NCI-H2107 treated with DMSO at 0.1 percent for 48 hours (cell line): ENCODE results near the gene MAGEA10.
"Not testable (repeated sequence)": the region's sequence is repeated elsewhere in the genome, so short reads cannot be mapped to it uniquely, and the experiment has no call there.

ENCODE experiments used
- DNase-seq: peaks from one replicate; lab custom pipeline; 2025; ENCODE audit not compliant: unreplicated experiment; lab: John Stamatoyannopoulos, UW

Gene MAGEA10

DNA sequence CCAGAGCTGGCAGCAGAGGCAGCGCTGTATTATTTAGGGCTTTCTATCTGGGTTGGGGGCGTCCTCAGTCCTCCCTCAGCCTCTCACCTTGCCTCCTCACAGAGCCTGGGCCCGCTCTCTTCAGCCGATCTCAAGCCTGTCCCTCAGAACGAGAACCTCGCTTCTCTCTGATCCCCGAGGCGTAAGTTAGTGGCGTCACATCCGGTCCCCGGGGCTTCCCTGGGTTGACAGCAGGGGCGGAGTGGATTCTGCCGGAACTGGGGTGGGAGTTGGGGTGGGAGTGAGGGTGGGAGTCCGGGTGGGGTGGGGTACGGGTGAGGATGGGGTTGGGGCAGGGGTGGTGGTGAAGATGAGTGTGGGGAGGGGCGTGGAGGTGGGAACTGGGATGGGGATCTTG lies at the start of gene MAGEA10:
Gene MAGEA10 (minus strand): TSS at position 190 of the 397 bp plus-strand sequence. CDS start 2,957 bp downstream, outside the sequence.
- DNase-seq = no peak

DNA sequence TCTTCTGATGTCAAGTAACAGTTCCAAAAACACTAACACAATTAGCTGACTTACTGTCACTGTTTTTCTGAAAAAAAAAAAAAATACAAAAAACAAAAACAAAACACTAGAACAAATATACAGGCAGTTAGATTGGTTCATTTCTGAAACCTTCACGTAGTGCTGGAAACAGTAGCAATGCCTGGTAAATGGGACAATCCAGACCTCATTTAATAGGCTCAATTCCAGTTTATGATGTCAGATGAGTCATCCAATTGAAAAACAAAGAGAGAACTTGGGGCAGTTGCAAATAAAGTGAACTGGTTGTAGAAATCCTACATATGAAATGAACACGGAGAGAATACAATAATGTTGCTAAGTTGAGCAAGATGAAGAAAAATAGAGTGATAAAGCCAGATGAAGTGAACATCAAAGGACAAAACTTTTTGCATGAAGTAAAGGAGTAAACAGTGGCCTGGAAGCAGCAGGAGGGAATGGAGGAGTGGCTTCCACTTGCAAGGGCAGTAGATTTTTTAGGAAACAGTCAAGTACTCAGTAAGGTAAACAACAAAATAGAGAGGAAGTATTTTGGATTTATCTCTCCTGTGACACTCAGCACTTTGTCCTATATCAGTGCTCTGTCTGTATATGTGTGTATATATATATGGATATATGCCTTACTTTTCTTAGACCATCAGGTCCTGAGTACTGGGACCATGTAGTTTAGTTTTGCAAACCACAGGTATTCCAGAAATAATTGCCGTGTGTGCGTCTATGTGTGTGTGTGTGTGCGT lies 39.3 kb upstream of the MAGEA10 start:
- no peak for DNase-seq

DNA sequence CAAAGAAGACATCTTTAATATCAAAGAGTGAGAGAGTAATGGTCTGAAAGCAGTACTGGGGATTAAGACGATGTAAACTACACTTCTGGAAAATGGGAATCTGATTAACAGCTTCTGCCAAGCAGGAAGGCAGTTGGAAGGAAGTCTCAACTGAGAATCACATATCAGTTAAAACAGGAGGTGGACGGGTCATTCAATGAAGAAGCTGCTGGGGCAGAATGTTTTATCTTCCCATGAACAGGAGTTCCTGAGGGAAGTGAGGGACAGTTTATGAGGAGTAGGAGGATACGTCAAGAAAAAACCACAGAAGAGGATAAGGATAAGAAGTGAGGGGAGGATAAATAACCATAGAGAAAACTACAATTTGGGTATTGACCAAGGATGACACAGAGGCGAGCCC lies 38.7 kb upstream of the MAGEA10 start:
- DNase-seq = no peak

DNA sequence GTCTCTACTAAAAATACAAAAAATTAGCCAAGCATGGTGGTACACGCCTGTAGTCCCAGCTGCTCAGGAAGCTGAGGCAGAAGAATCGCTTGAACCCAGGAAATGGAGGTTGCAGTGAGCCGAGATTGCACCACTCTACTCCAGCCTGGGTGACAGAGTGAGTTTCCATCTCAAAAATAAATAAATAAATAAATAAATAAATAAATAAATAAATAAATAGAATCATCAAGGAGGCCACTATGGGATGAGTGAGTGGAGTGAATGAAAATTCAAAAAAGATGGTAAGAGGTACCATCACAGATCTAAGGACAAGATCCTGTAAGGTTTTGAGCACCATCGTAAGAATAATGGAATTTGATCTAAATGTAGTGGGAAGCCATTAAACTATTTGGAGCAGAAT lies 37.5 kb upstream of the MAGEA10 start:
- DNase-seq = not testable (repeated sequence)

DNA sequence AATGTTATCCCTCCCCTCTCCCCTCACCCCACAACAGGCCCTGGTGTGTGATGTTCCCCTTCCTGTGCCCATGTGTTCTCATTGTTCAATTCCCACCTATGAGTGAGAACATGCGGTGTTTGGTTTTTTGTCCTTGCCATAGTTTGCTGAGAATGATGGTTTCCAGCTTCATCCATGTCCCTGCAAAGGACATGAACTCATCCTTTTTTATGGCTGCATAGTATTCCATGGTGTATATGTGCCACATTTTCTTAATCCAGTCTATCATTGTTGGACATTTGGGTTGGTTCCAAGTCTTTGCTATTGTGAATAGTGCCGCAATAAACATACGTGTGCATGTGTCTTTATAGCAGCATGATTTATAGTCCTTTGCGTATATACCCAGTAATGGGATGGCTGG lies 35.5 kb upstream of the MAGEA10 start:
- DNase-seq = not testable (repeated sequence)

DNA sequence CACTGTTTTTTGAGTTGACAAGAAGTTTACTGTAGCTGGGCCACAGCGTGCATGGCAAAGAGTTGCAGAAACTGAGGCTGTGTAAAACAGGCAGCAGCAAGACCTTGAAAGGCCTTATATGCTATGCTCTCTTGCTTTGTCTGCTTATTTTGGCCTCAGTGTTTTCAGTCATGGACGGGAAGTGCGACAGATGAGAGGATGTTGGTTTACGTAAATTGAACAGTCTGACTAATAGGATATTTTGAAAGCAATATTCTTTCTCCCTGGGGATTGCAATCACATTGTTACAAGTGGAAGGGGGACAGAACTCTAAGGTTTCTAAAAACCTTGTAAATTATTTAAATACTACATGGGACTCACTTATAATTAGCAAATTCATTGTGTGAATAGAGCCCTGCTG lies 32.2 kb upstream of the MAGEA10 start:
- DNase-seq = no peak

DNA sequence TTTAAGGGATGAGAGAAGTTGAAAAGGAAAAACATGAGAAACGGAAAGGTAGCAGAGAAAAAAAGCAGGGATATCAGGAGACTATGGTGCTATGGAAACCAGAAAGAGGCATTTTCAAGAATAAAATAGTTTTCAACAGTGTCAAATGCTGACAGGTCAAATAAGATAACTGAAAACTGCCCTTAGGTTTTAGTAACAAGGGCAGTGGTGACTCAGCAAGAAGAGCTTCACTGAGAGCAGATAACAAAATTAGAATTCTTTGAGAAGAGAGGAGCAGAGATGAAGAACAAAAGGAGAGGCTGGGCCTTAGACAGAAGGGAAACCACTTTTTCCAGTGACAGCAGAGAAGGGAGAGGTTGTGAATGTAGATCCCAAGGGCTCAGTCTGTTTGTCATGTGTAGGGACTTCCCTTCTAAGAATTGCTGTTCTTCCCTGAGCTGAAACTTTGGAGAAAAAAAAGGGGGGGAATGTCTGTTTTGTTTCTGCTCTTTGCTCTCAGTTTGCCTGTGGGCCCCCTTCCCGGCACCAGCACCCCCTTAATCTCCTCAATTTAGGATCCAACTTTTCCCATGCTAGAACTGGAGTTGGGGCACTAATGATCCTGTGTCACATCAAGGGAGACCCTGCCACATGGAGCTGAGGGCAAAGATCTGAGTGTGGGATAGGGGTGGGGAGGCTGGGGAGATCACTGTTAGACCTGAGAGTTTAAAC lies 26.8 kb upstream of the MAGEA10 start:
- no peak for DNase-seq

DNA sequence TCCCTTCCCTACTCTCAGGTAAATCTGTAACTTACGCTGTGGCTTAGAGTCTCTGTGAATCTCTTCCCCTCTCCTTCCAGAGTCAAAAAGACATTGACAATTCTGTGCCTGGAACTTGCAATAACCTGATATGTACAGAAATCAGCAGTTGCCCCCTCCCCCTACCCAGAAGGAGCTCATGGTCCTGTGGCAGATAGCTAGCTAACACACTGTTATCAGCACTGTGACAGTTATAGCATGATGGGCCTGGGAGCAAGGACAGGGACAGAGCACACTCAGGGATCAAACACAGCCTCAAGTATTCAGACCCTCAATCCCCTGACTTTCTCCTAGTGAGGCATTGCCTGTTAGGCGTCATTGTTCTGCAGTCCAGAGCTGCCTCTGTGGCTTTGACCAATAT lies 18.7 kb upstream of the MAGEA10 start:
- DNase-seq = no peak

DNA sequence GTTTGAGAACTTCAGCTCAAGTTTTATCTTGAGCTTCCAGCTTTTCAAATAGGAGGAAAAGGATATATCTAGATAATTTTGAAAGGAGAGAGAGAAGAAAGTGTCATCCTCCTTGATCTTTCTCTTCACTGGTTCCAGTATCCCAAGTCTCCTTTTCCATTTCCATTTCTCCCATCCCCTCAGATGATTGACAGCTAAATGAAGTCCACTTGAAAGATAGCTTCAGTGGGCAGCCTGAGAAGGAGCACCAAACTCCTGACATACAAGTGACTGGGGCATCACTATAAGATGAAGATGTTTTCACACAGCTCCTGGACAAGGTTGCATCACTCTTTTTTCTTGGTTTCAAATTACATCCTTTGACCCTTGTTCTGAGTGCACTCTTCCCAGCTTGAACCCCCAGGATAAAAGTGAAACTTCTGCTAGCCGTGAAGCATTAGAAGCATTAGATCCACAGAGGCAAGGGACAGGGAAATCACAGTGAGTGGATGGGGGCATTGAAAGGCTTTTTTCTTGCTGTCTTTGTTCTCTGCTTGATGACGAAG lies 17.5 kb upstream of the MAGEA10 start:
- DNase-seq = no peak

DNA sequence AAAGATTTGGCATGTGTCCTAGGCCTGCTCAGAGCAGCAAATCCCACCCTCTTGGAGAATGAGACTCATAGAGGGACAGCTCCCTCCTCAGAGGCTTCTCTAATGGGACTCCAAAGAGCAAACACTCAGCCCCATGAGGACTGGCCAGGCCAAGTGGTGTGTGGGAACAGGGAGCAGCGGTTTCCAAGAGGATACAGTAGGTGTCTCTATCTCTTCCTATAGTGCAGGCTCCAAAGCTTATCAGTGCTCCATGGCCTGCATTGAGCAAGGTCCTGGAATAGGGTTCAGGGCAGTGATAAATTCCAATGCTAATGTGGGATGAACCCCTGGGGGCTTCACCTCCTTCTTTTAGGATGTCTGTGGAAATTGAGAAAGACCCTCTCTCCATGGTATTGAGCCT lies 15.7 kb upstream of the MAGEA10 start:
- no peak for DNase-seq

DNA sequence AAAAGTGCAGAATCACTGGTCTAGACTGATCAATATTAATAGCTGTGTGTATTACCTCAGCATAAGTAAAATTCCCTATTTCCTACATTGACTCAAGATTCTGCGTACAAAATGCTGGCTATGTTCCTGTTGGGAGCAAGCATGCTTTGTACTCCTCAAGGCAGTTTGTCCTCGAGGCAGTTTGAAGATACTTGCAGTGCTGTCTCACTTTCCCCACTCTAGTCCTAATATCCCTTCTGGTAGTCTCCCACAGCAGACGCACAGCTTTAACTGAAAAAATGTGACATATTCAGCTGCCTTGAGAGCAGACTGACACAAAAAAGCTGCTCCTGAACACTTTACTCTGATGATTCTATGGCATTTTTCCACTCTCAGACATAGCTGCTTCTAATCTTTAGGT lies 12.9 kb upstream of the MAGEA10 start:
- DNase-seq = no peak

DNA sequence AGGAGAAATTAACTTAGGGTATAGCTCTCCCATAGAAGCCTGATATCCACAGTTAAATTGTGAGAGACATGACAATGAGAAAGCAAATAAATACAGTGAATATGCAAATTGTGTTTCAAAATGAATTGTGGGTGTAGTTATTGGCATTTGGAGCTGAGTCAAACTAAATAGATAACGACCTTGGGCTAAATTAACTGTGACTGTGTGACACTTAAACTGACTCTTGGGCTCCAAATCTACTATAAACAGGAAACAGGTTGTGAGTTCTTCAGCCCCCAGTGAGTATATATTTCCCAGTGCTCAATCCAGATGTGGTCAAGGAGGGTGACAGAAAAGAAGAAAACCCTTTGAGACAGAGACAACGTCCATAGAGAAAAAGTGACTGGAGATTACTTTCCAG lies 11.3 kb upstream of the MAGEA10 start:
- DNase-seq = no peak

DNA sequence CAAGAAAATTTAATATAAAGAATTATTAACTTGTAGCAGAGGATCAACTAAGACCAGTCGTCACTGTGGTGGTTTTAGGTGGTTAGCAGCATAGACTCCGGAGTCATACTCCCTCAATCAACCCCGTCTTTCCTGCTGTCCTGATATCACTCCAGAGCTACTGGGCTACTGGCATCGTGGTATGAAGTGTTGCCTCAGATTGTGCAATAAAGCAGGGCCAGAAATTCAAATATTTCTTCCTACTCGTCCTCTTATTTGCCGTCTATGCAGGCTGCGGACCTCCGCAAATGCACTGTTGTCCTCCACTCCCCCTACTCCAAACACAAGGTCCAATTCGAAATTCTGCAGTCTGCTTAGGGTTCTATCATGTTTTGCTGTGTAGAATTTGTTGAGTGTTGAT lies 1.2 kb upstream of the MAGEA10 start:
- no peak for DNase-seq

DNA sequence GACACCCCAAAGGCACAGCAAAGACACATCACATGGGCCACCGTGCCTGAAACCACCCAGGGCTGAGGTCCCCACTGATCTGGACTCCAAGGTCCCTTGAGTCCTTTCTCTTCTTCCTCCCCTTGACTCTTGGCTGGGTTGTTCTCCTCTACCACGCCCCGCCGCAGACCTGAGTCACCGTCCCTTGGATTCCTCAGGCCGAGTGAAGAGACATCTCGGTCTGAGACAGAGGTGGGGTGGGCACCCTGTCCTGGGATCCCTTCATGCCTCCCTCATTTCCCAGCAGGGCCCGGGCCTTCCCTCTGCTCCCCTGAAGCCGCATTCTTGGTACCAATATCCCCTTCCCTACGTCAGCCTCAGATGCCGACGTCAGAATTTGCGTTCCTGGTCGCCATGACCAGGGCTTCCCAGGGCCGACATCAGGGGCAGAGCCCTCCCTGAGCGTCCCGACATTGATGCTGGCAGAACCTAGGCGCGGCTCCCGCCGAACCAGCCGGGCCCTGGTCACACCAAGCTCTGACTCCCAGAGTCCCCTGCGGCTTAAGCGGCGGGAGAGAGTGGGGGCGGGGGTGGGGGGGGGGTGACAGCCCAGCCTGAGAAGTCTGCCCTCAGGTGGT lies 498 bp downstream of the MAGEA10 start:
- no peak for DNase-seq

DNA sequence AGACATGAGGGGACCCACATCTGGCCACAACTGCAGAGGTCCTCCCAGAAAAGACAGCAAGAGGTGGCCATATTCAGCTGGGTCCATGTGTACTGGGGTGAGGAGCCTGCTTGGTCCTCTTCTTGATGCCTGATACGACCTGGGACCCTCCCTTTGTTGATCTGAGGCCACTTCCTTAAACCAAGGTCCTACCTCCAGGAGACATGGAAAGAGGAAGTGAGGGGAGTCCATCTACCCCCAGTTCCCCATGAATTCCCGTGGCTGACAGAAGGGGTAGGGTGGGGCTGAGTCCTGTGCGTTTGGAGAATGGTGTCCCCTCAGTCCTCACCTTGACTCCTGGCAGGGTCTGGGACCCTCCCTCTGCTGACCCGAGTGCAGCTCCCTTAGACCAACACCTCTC lies 2.1 kb downstream of the MAGEA10 start:
- DNase-seq = no peak

DNA sequence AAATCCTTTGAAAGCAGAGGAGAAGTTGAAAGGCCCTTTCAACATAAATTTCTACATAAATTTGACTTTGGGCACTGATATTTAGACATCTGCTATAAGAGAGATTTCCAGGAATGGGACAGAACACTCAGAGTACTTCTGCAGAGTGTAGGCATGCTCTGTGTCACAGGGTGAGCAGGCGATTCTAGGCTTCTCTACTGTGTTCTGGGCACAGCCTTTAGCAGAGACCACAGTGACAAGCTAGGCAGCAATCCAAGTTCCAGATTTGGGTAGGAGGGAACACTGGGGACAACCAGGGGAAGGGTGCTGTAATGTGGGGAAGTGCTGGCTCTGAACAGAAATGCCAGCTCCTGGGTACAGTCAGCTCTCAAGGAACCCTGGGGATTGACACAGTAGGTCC lies 6.9 kb downstream of the MAGEA10 start:
- no peak for DNase-seq

DNA sequence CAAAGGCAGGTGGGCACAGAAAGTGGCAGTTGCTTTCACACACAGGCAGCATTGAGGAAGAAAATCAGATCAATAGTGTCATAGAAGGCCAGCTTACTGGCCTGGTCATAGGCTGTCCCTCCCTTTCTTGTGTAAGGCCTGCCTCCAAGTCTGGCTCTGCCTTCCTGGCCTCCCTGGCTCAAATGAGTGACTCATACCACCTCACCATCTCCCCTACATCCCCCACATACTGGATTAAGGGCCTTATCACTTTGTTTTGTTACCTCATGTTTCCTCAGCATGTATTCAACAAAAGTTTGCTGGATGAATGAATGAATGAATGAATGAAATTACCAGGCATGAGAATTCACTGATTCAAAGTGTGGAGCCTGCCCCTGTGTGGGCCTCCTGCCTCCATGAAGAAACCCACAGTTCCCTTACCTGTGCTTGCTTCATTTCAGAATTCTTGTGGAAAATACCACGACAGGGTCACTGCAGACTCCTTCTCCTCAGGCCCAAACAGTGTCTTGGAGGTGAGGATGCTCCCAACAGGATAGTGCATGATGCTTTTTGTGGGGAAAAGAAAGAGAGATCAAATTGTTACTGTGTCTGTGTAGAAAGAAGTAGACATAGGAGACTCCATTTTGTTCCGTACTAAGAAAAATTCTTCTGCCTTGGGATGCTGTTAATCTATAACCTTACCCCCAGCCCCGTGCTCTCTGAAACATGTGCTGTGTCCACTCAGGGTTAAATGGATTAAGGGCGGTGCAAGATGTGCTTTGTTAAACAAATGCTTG lies 9.1 kb downstream of the MAGEA10 start:
- not testable (repeated sequence) for DNase-seq

DNA sequence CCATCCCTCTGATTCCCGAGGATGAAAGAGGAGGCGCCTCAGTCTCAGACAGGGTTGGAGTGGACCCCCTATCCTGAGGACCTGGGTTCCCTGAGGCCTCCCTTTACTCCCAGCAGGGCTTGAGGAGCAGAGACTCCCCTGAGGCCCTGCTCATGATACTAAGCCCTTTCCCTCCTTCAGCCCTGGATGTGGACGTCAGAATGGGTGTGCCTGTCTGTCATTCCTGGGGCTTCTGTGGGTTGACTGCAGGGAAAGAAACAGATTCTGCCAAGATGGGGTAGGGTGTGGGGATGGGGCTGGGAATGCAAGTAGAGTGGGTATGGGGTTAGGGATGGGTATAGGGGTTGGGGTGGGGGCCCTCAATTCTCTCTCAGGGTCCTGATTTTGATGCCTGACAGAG lies 21.1 kb downstream of the MAGEA10 start:
- no peak for DNase-seq

DNA sequence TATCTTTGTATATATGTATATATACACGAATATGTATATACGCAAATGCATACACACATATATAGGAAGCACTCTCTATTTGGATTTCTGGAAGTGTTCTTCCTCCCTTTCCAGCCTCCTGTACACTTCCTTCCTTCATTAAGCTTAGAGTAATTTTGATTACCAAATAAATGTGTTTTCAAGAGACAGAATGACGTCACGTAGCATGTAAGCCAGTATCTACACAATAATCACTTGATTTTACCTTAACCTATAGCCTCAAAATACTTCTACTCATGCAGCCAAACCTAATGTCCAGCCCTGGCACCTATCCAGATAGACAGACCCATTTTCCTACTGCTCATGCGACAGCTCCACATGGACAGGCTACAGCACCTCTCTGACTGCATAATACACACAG lies 29.9 kb downstream of the MAGEA10 start:
- DNase-seq = no peak

DNA sequence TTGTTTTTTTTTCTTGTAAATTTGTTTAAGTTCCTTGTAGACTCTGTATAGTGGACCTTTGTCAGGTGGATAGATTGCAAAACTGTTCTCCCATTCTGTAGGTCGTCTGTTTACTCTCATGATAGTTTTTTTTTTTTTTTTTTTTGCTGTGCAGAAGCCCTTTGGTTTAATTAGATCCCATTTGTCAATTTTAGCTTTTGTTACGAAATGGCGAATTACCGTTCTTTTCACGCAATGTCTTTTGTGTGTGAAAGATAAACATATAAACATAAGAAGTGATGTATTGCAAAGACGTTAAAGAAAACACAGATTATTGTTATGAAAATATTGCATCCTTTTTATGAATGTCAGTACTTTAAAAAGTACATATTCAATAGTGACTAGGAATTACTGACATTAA lies 34.5 kb downstream of the MAGEA10 start:
- DNase-seq = no peak

DNA sequence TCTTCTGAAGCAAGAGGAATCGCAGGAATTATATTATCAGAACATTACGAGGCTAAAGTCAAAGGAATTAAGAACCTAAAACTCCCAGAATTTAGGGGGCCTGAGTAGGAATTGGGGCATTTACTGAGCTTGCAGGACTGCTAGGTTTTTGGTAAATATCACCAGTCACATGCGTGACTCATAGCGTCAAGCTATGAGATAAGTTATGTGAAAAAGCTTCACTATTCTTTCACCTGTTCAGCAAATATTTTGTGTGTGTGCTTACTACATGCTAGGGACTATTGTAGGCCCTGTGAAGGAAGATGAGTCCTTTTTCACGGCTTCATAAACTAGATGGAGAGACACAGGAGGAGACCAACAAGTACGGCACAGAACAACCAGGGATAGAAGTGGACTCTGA lies 52.2 kb downstream of the MAGEA10 start:
- no peak for DNase-seq
